Inflammatory macrophage (primary cell): ENCODE results near the gene LYPD6B.

Source experiments
- DNase-seq, 2 donors: peaks; one replicate each; pipeline ENCODE4 v3.0.0-alpha.2; 2020 to 2022

The LYPD6B gene

DNA sequence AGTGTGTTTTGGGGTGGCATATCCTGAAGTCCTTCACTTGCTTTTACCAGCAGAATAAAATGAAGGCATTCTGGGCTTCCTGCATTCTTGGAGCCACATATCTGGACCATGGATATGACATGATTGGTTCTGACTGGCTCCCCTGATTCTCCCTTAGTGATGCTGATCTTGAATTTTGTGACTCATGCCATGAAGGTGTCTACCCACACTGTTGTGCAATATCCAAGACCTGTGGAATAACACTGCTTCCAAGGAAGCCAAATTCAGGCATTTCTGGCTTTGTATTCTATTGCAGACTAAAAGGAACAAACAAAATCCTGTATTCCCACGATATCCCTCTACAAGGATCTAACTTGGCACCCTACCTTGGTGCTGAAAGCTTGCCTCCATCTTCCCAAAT is 125.8 kb downstream of the LYPD6B start:
- DNase-seq = no peak

DNA sequence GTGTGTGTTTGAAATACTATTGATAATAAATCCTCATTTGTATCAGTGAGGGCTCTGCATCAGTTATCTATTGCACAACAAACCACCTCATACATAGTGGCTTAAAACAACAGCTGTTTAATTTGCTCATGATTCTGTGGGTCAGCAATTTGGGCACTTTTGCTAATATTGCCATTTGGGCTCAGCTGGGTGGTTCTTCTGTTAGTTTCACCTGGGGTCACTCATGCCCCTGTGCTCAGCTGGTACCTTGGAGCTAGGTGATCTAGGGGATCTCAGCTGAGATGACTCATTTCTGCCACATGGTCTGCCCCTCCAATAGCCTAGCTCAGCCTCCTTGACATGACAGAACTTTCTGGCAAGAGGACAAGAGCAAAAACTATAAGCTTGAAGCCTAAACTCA is 126.3 kb downstream of the LYPD6B start:
- no peak for DNase-seq

DNA sequence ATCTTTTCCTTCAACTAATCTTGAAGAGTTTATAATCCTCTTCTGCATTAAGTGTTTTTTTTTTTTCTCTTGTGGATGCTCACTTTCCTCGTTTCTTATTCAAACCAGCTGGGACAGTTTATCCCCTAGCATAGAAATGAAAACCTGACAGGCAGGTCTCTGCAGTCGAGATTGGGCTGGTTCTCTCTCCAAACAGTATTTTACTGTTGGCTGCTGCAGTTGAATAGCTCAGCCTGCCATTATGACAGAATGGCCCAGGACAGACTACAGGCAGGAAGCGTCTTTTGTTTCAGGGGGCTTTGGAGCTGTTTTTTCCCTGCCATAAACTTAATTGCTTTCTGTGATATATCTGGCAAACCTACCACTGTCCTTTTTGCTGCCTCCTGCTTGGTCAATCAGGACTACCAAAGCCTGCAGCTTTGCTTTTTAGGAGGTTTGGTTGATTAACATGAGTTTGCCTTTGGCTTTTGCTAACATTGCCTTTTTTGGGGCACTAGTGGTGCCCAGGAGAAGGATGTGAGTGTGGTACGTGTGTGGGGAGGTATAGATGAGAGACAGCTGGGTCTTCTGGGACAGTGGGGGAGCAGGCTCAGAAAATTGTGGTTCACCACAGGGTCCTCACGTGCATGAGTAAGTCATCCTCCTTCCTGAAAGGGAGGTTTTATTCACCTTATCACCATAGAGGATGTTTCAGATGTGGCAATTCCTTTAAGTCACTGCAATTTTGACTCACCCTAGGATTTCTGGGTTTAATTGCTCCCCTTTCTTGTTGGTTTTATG is 128.7 kb downstream of the LYPD6B start:
- no peak for DNase-seq

DNA sequence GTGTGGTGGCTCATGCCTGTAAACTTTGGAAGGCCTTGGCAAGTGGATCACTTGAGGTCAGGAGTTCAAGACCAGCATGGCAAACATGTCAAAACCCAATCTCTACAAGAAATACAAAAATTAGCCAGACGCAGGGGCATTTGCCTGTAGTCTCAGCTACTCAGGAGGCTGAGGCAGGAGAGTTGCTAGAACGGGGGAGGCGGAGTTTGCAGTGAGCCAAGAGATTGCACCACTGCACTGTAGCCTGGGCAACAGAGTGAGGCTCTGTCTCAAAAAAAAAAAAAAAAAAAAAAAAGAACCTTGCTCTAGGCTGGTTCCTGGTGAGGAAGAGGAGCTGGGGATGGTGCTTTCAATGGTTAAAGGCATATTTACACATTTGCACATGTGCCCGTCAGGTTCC is 129.4 kb downstream of the LYPD6B start:
- DNase-seq = peak; percentile 21 to 22

DNA sequence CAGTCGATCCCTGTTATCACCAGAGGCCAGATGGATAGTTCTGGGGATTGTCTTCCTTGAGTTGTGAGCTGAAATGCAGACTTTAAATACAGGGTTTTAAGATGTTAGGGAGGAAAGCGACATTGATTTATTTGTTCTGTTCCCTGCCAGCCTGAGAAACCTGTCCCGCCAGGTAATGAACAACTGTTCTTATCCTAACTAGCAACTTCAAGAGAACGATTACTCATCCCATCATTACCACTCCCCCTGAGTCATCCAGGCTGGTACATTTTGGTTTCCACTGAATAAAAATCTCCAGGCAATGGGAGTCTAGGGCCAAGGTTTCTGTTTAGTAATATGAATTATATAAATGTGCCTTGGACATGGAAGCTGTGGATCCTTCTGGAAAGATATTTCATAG is 131.2 kb downstream of the LYPD6B start:
- DNase-seq = no peak

DNA sequence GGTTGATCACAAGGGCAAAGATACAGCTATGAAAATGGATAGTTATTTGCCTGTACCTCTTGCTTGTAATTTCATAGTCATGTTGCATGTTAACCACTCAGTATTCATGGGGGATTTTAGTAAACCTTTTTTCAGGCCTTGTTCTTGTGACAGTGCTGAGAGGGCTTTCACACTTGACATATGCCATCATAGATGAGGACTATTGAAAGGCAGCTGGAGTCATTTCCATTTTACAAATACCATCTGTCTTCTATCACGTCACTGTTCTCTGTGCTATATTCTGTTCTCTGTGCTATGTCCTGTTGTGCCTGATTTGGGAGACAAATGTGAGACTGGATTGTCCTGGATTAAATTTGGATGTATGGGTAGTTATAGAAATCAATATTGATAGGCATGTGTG is 131.7 kb downstream of the LYPD6B start:
- DNase-seq = no peak

DNA sequence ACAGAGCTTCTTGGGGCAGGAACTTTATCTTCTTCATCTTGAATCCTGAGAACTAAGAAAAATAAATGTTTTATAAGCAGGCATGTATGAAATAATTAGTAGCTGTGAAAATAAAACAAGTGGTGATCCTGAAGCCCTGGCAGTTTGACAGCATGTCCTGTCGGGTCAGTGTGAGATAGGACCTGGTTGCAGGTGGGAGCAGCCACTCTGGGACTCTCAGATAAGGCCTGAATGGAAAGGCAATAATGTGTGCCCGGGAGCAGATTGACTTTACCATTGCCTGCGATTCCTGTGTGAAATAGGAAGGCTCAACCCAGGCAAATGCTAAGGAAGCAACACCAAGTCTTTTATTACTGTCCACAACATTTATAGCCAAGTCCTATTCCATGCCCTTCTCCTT is 132.4 kb downstream of the LYPD6B start:
- no peak for DNase-seq

DNA sequence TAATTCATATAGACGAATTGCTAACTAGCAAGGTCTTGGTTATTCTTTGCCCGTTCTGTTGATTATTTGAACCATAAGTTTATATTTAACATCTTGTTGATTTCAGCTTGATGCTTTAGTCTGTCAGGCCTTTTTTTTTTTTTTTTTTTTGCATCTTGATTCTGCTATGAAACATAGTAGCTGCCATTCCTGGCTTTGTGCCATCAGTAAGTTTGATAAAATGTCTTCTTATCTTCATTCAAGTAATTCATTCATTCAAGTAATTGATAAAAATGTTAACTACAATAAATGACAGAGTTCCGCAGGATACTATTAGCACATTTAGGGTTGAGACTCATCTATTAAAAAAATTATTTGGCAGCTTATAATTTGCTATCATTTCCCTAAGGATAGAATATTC is 134.7 kb downstream of the LYPD6B start:
- no peak for DNase-seq

DNA sequence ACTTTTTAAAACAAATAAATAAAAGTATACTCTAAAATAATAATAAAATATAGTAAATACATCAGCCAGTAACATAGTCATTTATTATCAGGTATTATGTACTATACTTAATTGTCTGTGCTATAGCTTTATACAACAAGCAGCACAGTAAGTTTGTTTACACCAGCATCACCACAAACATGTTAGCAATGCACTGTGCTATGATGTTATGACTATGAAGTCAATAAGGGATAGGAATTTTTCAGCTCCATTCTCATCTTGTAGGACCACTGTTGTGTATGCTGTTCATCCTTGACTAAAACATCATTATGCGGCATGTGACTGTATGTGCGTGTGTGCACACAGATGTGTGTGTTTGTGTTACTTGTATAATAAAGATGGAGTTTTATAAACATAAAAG is 137.5 kb downstream of the LYPD6B start:
- no peak for DNase-seq

DNA sequence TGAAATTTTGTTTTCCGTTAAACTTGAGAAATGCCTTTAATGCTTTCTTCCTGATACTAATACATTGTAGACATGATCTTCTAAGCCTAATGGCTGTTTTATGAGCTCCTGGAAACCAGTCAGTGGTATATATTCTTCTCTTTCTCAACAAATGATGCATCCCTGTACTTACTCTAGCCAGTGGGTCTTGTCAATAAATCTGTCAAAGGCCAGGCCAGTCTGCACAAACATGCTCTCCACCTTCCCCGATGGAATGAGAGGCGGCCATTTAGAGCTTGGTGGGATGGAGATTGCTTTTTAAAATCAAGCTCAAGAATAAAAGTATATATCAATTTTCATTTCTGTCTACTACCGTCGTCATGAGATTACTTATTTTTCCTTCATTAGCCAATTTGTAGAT is 140.1 kb downstream of the LYPD6B start:
- no peak for DNase-seq

DNA sequence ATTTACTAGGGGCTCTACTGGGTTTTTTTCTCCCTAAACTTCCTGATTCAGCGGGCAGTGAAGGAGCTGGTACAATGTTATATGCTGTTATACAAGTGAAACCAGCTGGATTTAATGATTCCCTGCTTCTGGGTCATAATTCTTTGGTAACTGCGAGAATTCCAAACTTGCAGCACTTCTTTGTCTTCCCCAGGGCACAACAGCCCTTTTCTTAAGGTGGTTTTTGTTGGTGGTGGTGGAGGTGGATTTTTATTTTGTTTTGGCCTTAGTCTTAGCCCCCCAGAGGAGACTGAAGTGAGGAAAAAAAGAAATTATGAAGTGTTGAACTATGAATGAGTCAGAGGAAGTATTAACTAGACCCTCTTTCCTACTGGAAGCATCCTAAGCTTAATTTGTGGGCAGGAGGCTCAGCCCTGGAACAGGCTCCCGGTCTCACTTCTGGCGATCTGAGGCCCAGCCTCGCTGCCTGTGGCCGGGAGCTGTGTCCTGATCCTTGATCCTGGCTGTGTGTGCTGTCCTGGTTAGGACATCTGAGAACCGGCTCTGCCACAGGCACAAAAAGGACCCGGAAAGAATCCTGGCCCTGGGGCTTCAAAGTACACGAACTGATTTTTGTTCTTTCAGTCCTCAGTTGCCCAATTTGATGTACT is 141.9 kb downstream of the LYPD6B start:
- no peak for DNase-seq

DNA sequence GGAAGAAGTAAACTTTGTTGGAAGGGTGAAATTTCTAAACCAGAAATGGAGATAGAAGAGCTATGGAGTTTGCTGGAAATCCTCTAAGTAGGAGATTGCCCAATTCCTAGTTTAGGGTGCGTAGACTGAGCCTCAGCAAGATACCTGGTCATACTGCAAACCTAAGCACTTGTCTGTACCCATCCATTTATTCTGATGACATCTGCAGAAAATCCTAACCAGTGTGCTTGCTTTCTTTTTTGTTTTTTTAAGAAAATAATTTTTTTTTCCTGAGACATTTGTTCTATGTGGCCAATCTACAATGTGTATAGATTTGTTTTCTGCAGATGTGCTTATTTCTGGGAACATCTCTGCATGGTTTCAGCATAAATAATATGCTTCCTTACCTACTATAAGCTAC is 144.7 kb downstream of the LYPD6B start:
- no peak for DNase-seq

DNA sequence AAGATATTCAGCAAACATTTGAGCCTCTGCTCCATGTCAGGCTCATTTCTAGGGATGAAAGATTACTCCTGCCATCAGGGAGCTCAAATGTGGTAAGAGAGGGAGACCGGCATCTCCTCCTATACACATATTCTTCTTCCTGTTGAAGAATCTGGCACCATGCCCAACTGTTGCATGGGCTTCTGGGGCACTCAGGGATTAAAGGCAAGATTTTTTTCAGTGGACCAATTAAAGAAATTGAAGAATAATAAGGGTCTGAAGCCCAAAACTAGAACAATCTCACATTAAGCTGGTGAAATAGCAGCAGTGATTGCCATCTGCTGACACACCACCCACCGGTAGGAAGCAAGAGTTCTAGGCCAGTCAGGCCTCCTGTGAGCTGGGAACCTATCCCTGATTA is 146.5 kb downstream of the LYPD6B start:
- DNase-seq = no peak

DNA sequence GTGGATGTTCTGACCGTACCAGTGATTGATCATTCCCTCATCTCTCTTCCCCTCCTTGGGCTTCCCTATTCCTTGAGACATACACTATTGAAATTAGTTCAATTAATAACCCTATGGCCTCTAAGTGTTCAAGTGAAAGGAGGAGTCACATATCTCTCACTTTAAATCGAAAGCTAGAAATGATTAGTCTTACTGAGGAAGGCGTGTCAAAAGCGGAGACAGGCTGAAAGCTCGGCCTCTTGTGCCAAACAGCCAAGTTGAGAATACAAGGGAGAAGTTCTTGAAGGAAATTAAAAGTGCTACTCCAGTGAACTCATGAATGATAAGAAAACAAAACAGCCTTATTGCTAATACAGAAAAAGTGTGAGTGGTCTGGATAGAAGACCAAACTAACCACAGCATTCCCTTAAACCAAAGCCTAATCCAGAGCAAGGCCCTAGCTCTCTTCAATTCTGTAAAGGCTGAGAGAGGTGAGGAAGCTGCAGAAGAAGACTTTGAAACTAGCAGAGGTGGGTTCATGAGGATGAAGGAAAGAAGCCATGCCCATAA is 147.5 kb downstream of the LYPD6B start:
- no peak for DNase-seq

DNA sequence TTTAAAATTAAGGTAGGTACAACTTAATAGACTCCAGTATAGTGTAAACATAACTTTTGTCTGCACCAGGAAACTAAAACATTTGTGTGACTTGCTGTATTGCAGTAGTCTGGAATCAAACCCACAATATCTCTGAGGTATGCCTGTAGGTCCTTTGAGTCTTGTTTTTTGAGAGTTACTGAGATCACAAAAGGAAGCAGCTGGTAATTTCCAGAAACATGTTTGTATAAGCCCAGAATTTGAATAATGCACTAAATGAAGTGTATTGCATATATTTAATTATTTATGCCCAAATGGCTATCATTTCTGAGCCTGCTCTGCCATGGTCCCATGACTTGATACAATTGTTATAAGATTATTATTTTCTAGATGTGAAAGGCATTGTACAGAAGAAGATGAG is 148.6 kb downstream of the LYPD6B start:
- DNase-seq = no peak

DNA sequence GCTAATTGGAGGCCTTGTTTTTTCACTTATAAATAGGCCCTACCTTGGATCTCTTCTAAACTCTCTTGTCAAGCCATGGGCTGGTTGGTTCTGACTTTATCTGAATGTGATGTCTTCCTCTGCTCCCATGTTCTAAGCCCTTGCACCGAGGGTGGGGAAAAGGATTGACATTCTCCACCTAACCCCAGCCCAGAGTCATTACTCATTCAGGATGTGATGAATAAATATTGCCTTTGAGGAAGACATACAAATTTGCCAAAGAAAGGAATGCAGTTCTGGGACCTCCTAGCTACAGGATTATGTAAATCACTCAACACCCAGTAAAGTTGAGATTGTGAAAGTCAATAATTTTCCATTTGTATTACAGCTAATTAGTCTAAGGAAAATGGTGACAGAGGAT is 149.8 kb downstream of the LYPD6B start:
- DNase-seq = no peak

DNA sequence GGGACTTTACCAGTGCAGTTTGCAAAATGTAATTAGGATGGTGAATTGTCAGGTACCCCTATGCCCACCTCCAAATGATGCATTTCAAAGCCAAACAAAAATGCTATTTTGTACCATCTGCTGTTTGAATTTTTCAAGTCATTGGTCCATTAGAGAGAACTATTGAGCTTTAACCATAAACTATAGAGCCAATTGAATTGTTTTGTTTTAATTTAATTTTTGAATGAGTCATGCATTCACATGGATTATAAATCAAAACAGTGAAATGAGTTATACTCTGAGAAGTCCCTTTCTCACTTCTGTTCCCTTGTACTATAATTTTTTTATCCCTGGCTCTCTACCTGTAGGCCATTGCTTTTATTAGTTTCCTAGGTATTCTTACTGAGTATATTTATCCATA is 151.3 kb downstream of the LYPD6B start:
- DNase-seq = no peak

DNA sequence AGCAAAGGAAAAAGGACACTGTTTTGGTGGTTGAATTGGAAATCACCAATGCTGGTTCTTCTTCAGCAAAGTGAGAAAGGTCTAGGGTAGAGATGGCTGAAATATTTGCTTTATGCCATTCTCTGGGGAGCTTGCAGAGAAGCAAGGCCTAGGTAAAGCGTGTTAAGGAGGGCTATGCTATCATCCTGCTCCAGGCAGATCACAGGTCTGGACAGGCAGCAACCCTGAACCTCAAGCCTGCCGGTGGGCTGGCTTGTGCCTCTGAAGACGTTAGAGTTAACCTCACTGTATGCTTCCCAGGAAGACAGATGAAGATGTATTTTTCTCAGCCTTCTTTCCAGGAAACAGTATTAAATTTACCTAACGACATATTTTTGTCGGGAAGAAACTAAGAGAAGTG is 153.4 kb downstream of the LYPD6B start:
- no peak for DNase-seq

DNA sequence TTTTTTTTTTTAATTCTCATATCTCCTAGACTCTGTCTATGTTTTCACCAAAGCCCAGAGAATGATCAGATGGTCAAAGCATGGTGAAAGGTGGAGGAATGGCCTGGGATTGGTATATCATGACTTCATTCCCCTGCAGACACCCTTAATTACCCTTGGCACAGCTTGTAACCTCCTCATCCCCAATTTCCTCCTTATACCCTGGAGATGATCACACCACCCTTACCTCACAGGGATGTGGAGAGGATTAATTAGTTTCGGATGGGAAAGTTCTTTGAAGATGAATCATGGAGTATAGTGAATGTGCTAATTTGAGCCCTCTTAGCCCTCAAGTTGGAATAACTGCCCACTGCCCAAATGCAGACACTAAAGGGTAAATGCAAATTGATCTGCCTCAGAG is 153.9 kb downstream of the LYPD6B start:
- DNase-seq = no peak

DNA sequence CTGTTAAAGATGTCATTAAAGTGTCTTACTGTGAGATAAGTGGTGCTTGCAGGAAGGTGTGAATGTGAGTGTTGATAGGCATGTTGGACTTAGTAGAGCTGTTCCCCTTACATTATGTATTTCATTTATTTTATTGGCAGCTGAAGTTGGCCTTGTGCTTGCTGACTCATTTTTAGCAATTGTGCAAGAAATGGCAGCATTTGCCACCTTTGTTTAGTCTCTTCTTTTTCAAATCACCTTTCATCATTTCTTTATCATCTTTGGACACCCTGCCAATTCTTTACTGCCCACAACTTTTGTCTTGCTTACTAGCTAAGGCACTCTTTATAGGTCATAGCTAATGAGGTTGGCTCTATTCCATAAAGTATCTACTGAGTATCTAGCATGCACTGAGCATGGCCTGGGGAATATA is 161.6 kb downstream of the LYPD6B start:
- no peak for DNase-seq

DNA sequence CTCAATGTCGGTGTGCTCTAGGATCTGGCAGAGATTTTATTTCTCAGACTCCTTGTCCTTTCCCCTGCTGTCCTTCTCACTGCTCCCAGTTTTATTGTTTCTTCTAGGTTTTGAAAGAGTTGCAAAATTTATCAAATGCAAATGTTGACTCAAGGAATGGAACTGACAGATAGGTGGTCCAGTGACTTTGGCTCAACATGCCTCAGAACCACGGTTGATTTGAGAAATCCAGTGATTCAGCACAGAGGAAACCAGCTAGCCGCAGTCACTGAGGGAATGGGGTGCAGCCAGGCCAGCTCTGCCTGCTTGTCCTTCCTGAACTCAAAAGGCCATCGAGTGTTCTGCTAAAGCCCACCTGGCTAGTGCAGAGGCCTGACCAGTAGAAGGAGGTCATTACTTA is 166.2 kb downstream of the LYPD6B start:
- DNase-seq = no peak

DNA sequence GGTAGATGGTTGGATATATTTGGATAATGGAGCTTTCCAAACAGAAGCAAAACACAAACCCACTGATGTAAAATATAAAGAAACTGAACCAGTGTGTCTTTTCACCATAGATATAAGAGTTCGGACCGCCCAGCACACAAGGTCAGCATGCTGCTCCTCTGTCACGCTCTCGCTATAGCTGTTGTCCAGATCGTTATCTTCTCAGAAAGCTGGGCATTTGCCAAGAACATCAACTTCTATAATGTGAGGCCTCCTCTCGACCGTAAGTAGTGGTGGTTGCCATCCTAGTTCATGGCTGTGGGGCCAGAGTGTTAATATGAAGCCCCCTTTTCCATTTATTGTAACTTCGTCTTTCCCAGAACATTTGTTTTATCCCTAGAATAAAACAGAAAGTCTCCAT is 166.6 kb downstream of the LYPD6B start:
- no peak for DNase-seq

DNA sequence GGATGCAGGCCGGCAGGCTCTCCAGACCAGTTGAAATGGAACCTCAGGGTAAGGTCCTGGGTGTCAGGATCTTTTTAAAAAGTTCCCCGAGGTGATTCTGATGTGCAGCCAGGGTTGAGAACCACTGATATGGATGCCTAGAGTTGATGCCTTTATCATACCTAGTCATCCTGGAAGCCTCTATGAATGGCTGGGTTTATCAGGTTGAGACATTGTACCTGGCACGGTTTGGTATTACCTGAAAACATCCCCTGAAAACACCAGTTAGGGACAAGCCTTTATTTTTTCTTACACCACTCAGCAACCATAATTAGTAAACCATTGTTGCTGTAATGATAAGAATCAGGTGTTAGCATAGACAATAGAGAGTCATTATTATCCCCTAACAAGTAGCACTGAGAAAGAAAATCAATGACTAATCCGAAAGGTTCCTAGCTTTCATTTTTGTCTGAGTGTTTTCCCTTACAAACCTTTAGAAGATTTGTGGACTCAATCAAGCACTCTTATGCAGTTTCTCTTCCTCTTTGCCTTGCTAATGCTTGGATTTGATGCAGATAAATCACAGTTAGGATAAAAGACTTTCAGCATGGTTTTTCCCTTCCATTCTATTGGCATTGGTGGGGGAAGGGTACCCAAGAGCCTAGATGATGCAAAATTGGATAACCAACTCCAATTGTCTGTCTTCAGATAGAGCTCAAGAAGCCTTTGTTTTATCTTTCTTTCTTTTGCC is 175.4 kb downstream of the LYPD6B start:
- DNase-seq = no peak

DNA sequence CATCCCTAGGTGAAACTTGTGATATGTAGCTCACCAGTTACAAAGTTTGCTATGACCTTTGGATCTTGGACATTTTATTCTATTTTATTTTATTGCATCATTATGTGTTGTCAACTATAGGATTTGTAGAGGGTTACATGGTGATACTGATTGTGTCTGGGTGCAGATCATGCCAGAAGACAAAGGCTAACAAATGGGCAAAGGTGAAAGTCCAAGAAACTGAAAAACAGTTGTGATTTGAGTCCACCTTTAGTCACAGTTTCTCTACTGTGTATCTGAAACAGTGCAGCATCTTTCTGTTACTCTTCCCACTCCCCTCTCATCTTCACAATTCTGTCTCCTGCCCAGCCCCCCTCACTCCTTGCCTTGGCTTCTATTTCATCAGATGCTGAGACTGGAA is 180.0 kb downstream of the LYPD6B start:
- no peak for DNase-seq
